ENCODE measurements around the gene CCR5.

Gene CCR5

DNA sequence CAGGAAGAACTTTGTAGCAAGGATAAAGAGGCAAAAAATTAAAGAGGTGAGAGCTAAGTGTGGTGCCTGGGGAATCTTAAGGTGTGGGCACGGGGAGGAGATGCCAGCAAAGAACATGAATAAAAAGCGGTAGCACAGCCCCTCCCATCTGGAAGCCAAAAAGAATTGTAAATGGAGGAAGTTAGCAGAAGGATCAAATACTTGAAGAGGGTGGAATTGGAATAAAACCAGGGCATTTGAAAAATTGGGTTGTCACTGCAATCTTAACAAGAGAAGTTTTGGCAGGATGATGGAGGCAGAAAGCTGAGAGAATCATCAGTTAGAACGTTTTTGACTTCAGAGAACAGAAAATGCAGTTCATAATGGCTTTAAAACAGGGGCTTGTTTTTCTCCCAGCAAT, 14.5 kb upstream of the CCR5 start:
- no peak for TF ChIP-seq SIN3A (IDR thresholded peaks at IDR 0.05; ENCODE audit: borderline replicate concordance, insufficient read depth, low read length)
- TF ChIP-seq, protein P1, sequence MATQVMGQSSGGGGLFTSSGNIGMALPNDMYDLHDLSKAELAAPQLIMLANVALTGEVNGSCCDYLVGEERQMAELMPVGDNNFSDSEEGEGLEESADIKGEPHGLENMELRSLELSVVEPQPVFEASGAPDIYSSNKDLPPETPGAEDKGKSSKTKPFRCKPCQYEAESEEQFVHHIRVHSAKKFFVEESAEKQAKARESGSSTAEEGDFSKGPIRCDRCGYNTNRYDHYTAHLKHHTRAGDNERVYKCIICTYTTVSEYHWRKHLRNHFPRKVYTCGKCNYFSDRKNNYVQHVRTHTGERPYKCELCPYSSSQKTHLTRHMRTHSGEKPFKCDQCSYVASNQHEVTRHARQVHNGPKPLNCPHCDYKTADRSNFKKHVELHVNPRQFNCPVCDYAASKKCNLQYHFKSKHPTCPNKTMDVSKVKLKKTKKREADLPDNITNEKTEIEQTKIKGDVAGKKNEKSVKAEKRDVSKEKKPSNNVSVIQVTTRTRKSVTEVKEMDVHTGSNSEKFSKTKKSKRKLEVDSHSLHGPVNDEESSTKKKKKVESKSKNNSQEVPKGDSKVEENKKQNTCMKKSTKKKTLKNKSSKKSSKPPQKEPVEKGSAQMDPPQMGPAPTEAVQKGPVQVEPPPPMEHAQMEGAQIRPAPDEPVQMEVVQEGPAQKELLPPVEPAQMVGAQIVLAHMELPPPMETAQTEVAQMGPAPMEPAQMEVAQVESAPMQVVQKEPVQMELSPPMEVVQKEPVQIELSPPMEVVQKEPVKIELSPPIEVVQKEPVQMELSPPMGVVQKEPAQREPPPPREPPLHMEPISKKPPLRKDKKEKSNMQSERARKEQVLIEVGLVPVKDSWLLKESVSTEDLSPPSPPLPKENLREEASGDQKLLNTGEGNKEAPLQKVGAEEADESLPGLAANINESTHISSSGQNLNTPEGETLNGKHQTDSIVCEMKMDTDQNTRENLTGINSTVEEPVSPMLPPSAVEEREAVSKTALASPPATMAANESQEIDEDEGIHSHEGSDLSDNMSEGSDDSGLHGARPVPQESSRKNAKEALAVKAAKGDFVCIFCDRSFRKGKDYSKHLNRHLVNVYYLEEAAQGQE (IDR thresholded peaks at IDR 0.05; ENCODE audit: insufficient read depth in 1 of 2, low read depth in 2 of 2, low read length in 2 of 2), result no peak
- TF ChIP-seq TAF1 (IDR thresholded peaks at IDR 0.05; ENCODE audit: borderline replicate concordance, insufficient read depth, low read length), result no peak
- TF ChIP-seq POLR2AphosphoS5 (IDR thresholded peaks at IDR 0.05; ENCODE audit: low read depth, low read length), result no peak
- no peak for TF ChIP-seq FOXP2 (optimal IDR thresholded peaks at IDR 0.05; ENCODE audit: borderline replicate concordance, extremely low read depth, extremely low read length, insufficient read depth)

DNA sequence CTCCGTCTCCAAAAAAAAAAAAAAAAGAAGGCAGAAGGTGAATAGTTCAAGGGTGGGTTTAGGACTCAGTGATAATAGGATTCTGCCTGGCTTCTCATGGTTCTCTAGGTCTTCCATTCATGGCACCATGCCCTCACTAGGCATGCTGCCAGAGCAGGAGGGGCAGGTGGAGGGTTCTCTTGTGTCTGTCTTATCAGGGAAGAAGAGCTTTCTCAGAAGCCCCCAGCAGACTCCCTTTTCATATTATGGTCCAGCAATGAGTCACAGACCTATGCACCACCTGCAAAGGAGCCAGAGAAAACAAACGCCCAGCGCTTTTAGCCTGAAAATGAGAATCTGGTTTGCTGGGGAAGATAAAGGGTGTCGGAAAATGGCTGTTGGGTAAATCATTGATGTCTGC, 13.8 kb upstream of the CCR5 start:
- TF ChIP-seq POLR2AphosphoS5 (IDR thresholded peaks at IDR 0.05; ENCODE audit: low read depth, low read length), result no peak
- no peak for TF ChIP-seq FOXP2 (optimal IDR thresholded peaks at IDR 0.05; ENCODE audit: borderline replicate concordance, extremely low read depth, extremely low read length, insufficient read depth)
- no peak for TF ChIP-seq SIN3A (IDR thresholded peaks at IDR 0.05; ENCODE audit: borderline replicate concordance, insufficient read depth, low read length)
- no peak for TF ChIP-seq TAF1 (IDR thresholded peaks at IDR 0.05; ENCODE audit: borderline replicate concordance, insufficient read depth, low read length)
- TF ChIP-seq, protein P1 (IDR thresholded peaks at IDR 0.05; ENCODE audit: insufficient read depth in 1 of 2, low read depth in 2 of 2, low read length in 2 of 2), result no peak

DNA sequence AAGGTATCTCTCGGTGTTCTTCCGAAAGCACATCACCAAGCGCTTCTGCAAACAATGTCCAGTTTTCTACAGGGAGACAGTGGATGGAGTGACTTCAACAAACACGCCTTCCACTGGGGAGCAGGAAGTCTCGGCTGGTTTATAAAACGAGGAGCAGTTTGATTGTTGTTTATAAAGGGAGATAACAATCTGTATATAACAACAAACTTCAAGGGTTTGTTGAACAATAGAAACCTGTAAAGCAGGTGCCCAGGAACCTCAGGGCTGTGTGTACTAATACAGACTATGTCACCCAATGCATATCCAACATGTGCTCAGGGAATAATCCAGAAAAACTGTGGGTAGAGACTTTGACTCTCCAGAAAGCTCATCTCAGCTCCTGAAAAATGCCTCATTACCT, 12.3 kb upstream of the CCR5 start:
- TF ChIP-seq, protein P1 (IDR thresholded peaks at IDR 0.05; ENCODE audit: insufficient read depth in 1 of 2, low read depth in 2 of 2, low read length in 2 of 2), result no peak
- no peak for TF ChIP-seq SIN3A (IDR thresholded peaks at IDR 0.05; ENCODE audit: borderline replicate concordance, insufficient read depth, low read length)
- no peak for TF ChIP-seq POLR2AphosphoS5 (IDR thresholded peaks at IDR 0.05; ENCODE audit: low read depth, low read length)

DNA sequence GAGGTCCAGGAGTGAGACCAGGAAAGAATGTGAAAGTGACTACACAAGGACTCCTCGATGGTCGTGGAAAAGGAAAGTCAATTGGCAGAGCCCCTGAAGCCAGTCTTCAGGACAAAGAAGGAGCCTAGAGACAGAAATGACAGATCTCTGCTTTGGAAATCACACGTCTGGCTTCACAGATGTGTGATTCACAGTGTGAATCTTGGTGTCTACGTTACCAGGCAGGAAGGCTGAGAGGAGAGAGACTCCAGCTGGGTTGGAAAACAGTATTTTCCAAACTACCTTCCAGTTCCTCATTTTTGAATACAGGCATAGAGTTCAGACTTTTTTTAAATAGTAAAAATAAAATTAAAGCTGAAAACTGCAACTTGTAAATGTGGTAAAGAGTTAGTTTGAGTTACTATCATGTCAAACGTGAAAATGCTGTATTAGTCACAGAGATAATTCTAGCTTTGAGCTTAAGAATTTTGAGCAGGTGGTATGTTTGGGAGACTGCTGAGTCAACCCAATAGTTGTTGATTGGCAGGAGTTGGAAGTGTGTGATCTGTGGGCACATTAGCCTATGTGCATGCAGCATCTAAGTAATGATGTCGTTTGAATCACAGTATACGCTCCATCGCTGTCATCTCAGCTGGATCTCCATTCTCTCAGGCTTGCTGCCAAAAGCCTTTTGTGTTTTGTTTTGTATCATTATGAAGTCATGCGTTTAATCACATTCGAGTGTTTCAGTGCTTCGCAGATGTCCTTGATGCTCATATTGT, 10.8 kb upstream of the CCR5 start:
- TF ChIP-seq, protein P1 (IDR thresholded peaks at IDR 0.05; ENCODE audit: insufficient read depth in 1 of 2, low read depth in 2 of 2, low read length in 2 of 2), result no peak
- no peak for TF ChIP-seq SIN3A (IDR thresholded peaks at IDR 0.05; ENCODE audit: borderline replicate concordance, insufficient read depth, low read length)
- TF ChIP-seq TAF1 (IDR thresholded peaks at IDR 0.05; ENCODE audit: borderline replicate concordance, insufficient read depth, low read length), result no peak
- TF ChIP-seq FOXP2 (optimal IDR thresholded peaks at IDR 0.05; ENCODE audit: borderline replicate concordance, extremely low read depth, extremely low read length, insufficient read depth), result no peak

- TF ChIP-seq TAF1 (IDR thresholded peaks at IDR 0.05; ENCODE audit: borderline replicate concordance, insufficient read depth, low read length) (no peak), POLR2AphosphoS5 (IDR thresholded peaks at IDR 0.05; ENCODE audit: low read depth, low read length) (no peak)
These were observed 9.8 kb upstream of the CCR5 start for GRCh38 chr3:46360907-46361306.
